HCEC 1CT (cell line): ENCODE data around the gene PHB1.
"Not testable (repeated sequence)": the region's sequence is repeated elsewhere in the genome, so short reads cannot be mapped to it uniquely, and the experiment has no call there.

ENCODE experiments used
- DNase-seq: peaks from one replicate; pipeline ENCODE4 v3.0.0-alpha.2; 2017

Gene PHB1

GRCh38 chr17:49373115-49373514, 41.6 kb downstream of the PHB1 start:
- no peak for DNase-seq

GRCh38 chr17:49372425-49372824, 42.3 kb downstream of the PHB1 start:
- DNase-seq, result no peak

GRCh38 chr17:49370971-49371834, 43.5 kb downstream of the PHB1 start:
- DNase-seq, result no peak

GRCh38 chr17:49369760-49370159, 44.9 kb downstream of the PHB1 start:
- no peak for DNase-seq

- no peak for DNase-seq
Observed at GRCh38 chr17:49369089-49369488, 45.6 kb downstream of the PHB1 start.

- no peak for DNase-seq
Observed at GRCh38 chr17:49365667-49366066, 49.0 kb downstream of the PHB1 start.

- DNase-seq, result not testable (repeated sequence)
Observed at GRCh38 chr17:49365126-49365525, 49.6 kb downstream of the PHB1 start.

GRCh38 chr17:49364119-49364518, 50.6 kb downstream of the PHB1 start:
- DNase-seq, result no peak

GRCh38 chr17:49363251-49363650, 51.4 kb downstream of the PHB1 start:
- DNase-seq, result no peak

GRCh38 chr17:49362723-49363117, 52.0 kb downstream of the PHB1 start:
- DNase-seq, result no peak

GRCh38 chr17:49361902-49362722, 52.6 kb downstream of the PHB1 start, which contains the start of gene ZNF652:
Gene ZNF652 (minus strand): TSS chr17:49362250. CDS start chr17:49317725, 44,525 bp downstream.
- DNase-seq, result peak; percentile 71

GRCh38 chr17:49361129-49361901, 53.4 kb downstream of the PHB1 start:
- no peak for DNase-seq

GRCh38 chr17:49360796-49361128, 53.9 kb downstream of the PHB1 start:
- DNase-seq, result peak; percentile 42

- no peak for DNase-seq
Observed at GRCh38 chr17:49359990-49360795, 54.5 kb downstream of the PHB1 start.

GRCh38 chr17:49358641-49359247, 55.9 kb downstream of the PHB1 start:
- no peak for DNase-seq

GRCh38 chr17:49357516-49357915, 57.2 kb downstream of the PHB1 start:
- no peak for DNase-seq

GRCh38 chr17:49356320-49356719, 58.4 kb downstream of the PHB1 start:
- DNase-seq, result no peak
